ENCODE data around the gene USP24.
A peak's percentile ranks its signal among the peaks of the same experiment; 100 is the strongest.

USP24 gene, protein sequence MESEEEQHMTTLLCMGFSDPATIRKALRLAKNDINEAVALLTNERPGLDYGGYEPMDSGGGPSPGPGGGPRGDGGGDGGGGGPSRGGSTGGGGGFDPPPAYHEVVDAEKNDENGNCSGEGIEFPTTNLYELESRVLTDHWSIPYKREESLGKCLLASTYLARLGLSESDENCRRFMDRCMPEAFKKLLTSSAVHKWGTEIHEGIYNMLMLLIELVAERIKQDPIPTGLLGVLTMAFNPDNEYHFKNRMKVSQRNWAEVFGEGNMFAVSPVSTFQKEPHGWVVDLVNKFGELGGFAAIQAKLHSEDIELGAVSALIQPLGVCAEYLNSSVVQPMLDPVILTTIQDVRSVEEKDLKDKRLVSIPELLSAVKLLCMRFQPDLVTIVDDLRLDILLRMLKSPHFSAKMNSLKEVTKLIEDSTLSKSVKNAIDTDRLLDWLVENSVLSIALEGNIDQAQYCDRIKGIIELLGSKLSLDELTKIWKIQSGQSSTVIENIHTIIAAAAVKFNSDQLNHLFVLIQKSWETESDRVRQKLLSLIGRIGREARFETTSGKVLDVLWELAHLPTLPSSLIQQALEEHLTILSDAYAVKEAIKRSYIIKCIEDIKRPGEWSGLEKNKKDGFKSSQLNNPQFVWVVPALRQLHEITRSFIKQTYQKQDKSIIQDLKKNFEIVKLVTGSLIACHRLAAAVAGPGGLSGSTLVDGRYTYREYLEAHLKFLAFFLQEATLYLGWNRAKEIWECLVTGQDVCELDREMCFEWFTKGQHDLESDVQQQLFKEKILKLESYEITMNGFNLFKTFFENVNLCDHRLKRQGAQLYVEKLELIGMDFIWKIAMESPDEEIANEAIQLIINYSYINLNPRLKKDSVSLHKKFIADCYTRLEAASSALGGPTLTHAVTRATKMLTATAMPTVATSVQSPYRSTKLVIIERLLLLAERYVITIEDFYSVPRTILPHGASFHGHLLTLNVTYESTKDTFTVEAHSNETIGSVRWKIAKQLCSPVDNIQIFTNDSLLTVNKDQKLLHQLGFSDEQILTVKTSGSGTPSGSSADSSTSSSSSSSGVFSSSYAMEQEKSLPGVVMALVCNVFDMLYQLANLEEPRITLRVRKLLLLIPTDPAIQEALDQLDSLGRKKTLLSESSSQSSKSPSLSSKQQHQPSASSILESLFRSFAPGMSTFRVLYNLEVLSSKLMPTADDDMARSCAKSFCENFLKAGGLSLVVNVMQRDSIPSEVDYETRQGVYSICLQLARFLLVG (N-terminal part only)

DNA sequence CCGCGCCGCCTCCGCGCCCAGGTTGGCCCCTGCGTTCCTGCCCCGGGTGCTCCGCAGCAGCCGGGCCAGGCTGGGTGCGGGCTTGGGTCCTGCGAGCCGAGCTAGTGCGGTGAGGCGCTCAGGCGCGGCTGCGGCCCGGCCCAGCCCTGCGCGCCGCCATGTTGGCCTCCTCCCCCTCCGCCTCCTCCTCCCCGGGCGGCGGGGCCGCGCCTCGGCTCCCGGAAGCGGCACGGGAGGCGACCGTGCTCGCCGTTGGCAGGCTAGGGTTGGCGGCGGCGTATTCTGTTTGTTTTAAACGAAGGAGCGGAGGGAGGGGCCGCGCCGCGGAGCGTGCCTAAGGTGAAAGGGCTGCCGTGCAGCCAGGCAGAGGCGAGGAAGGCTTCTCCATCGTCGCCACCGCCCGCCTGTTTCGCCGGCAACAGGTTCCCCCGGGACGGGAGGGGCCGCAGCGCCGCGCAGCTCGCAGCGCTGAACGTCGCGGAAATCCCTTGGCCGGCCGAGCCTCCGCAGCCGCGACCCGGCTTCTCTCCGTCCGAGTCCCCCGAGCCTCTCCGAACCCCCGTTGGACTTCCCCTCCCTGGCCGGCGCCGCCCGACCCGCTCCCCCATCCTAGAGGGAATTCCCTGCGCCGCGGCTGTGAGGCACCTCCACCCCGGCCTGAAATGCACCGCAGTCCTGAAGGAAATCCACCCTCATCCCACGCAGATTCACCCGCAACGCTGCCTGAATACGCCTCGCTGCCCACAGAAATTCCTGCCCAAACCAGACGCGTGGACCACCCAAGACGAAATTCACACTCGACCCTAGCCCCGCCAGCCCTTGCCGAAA lies at the start of gene USP24:
USP24 (minus strand) TSS at position 171 of the 828 bp plus-strand sequence. CDS start 251 bp downstream, outside the sequence.
- peak; percentile 73 for FAIRE-seq

DNA sequence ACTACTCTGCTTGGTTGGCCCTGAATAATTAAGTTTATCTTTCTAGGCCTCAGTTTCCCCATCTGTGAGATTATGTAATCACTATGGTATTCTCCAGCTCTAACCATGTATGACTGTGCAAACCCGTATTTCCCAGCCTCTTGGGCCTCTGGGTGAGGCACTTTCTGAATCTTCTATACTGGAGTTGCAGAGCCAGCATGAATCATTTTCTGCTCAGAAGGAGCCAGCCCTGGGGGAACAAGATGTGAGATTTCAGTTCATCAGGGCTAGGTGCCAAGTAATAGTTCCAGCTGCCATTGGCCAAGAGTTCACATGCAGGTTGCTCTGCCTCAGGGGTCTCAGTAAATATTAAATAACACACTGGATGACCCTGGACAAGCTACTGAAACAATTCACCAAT lies 47.7 kb upstream of the USP24 start:
- DNase-seq (ENCODE audit: insufficient read length, low spot score) (no peak), FAIRE-seq (no peak)

More for the DNA sequence above, at the start of gene USP24:
- DNase-seq (ENCODE audit: insufficient read length, low spot score): peak; percentile 51

DNA sequence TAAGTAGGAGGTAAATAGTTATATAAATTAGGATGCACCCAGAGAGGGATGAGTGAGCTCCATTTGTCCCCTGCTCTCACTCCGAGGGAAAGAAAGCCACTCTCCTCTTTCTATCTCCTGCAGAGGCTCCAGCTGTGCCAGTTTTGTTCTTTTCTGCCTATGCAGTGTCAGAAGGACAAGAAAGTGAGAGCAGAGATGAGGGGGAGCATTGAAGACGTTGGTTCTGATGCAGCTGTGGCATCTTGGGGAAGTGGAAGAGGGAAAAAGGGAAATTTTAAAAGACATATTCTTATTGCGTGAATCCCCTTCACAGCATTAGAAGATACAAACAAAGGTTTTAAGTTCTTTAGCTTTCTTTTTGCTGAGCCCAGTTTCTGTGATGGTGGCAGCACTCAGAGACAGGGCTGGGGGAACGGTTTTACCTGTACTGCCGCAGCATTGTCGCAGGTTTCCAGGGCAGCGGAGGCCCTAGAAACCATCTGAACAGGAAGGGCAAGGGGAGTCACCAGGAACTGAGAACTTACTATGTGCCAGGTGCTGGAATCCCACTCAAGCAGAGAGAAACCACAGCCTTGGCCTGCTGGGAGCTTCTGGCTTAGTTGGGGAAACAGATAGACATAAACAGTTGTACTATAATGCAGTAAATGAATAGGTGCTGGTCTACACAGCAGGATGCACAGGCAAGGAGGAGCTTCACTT lies 44.9 kb upstream of the USP24 start:
- FAIRE-seq (no peak), DNase-seq (ENCODE audit: insufficient read length, low spot score) (no peak)

DNA sequence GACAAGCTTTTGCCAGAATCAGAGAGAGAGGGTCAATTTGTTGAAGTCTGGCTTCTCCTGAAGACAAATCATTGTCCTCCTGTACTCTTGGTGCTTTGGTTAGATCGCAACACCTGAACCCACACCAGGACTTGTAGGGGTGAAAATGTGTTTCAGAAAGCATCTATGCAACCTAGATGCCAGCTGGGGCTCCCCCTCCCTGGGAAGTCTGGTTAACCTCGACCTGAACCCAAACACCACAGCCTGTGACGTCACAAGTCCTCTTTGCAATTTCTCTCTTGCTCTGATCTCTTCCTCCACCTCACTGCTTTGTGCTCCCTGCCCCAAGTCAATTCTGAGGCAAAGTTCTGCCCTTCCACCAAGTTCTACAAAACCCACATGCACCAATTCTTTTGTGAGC lies 42.8 kb upstream of the USP24 start:
- FAIRE-seq: no peak
- DNase-seq (ENCODE audit: insufficient read length, low spot score): no peak

DNA sequence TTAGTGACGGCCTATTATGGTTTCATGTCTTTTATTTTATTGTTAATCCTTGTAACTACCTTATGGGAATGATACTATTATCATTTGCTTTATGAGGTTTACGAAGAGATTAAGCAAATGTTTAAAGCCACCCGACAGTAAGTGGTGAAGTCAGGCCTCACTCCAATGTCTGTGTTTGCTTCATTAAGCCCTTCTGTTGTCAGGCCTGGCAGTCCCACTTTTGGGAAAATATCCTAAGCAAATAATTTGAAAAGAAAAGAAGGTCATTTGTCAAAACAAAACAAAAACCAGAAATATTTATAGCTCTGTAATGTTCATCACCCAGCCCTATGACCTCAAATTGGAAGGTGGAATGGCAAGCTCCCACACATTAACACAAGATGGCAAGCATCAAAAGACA lies 40.7 kb upstream of the USP24 start:
- no peak for DNase-seq (ENCODE audit: insufficient read length, low spot score)
- no peak for FAIRE-seq

DNA sequence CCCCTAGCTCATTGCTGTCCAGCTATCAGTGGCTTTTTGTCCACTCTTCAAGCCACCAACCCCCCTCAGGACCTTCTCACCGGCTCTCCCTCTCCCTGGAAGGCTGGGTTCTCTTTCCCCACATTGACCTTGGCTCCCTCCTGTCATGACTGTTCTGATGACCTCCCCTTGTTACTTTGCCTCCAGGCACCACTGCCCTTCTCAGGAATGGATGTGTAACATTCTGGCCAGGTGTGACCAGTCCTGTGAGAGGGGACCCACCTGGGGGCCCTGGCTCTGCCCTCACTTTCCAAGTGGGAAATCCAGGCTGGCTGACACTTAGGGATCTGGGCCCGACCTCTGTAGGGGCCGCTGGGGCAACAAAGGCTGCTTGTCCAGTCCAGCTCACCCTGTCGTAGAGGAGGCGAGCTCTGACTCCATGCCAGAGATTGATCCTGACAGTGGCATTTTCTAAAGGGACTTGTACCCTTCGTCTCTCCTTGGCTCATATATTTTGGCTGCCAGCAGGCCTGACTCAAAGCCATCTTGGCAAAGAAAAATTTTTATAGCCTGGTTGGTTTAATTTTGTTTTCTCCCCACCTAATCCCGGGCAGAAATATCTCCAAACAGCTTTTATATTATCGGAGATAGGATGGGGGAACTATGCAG lies 37.9 kb upstream of the USP24 start:
- DNase-seq (ENCODE audit: insufficient read length, low spot score): no peak
- no peak for FAIRE-seq

DNA sequence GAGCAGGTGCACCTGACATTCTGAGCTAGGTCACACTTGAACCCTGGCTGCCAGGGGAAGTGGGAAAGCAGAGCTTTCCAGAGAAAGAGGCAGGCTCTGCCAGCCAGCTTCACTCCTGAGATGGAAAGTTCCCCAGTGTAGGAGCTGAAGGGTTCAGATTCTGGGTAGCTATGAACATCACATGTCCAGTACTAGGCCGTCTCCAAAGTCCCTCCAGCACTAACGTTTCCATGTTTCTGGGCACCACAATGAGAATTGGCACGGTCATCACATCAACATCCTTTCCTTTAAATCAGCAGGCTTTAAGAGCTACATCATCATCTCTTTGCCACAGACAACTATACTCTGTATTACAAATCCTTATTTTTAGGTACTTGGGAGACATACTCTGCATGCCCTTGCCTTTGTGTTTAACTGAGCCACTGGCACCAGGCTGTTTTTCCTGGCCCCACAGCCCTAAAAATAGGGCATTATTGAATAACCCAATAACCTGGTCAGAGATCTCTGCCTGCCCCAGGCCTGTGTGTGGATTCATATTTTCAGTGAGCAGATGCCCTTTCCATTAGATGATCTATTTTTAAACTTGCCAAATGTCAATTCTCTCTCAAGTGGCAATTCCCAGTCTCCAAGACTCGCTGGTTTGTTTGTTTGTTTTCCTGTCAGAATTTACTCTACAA lies 35.4 kb upstream of the USP24 start:
- no peak for FAIRE-seq
- DNase-seq (ENCODE audit: insufficient read length, low spot score): no peak

DNA sequence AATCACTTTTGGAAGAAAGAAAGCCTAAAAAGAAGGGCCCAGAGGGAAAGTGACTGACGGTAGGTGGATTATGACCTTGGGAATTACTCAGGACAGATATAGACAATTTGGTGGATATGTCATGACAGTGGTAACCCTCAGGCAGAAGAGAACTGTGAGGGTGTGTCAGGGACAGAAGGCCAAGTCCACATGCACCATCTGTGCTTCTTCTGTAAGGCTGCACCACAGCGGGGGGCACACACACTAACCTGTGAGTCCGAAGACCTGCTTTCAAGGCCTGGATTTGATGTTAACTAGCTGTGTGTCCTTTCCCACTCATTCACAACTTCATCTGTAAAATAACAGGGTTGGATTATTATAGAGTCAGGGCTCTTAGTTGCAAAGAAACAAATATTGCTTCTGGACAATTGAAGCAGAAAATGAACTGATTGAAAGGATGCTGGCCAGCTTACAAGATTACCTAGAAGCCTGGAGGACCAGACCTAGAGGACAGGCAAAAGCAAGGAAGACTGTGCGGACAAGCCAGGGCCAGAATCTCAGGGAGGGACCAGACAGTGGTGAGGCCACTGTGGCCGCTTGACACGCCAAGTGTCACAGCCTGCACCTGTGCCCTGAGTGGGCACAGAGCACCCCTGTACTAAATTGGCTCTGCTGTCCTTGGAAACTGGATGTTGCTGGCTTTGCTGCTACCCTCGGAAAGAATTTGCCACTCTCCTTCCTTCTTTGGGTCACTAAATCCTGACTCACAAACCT lies 34.7 kb upstream of the USP24 start:
- FAIRE-seq: no peak

DNA sequence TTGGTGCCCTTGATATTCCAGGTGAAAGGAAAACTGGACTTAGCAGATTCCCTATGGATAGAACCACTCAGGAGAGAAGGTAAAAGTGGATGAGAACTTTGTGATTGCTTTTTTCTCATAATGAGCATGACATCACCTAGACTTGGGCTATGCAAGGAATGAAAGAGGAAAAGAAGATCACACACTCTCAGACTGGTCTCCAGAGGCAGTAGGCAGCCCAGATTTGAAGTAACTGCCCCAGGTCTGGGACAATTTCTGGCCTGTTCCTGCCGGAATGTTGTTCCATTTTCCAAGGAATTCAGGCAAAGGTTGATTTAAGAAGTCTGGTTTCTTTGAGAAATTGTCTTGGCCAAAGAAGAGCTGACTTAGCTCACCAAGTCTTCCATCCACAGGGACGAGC lies 31.7 kb upstream of the USP24 start:
- DNase-seq (ENCODE audit: insufficient read length, low spot score) (no peak), FAIRE-seq (no peak)

More for the DNA sequence above, 34.7 kb upstream of the USP24 start:
- DNase-seq (ENCODE audit: insufficient read length, low spot score): no peak

DNA sequence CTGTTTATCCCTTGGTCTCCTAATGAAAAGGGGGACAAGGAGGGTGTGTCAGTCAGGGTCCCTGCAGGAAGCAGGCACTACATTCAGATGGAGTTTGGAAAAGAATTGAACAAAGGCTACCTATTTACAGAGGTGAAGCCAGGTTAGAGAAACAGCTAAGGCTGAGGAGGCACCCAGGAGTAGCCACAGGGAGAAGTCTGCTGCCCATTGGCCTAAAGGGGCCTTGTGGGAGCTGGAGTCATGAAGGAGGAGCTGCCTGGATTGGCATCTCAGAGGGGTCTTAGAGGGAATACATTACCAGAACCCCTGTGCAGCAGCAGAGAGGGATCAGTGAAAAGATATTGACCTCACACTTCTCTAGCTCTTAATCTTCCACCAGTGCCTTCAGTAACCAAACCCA lies 31.2 kb upstream of the USP24 start:
- DNase-seq (ENCODE audit: insufficient read length, low spot score) (no peak), FAIRE-seq (no peak)

DNA sequence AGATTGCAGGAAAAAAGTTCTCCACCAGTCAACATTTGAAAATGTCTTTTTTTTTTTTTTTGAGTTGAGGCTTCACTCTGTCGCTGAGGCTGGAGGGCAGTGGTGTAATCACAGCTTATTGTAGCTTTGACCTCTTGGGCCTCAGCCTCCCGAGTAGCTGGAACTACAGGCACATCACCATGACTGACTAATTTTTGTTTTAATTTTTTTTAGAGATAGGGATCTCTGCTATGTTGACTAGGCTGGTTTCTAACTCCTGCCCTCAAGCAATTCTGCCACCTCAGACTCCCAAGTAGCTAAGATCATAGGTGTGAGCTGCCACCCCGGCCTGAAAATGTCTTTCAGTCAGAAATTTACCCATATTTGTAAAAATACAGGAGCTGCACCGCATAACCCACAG lies 30.6 kb upstream of the USP24 start:
- no peak for DNase-seq (ENCODE audit: insufficient read length, low spot score)
- FAIRE-seq: no peak

DNA sequence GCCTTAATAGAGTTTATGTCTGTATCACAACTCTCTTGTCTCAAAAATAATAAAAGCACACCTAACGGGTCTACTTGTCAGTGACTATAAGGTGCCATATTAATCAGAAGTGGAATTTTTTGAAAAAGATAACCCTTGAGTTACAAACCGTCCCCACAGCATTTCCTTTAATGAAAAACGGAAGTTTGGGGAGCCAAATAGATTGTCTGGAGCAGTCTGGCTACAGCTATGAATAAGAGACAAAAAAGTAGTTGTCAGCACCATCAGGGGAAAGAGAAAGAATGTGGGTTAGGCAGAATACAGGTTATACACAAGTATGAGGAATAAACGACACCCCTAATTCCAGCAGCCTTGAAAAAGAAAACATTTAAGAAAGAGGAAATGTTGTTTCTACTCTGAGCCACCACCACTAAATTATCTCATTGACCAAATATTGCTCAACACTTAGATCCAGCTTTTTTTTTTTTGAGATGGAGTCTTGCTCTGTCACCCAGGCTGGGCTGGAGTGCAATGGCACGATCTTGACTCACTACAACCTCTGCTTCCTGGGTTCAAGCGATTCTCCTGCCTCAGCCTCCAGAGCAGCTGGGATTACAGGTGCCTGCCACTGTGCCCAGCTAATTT lies 29.4 kb upstream of the USP24 start:
- DNase-seq (ENCODE audit: insufficient read length, low spot score): no peak
- FAIRE-seq: no peak

DNA sequence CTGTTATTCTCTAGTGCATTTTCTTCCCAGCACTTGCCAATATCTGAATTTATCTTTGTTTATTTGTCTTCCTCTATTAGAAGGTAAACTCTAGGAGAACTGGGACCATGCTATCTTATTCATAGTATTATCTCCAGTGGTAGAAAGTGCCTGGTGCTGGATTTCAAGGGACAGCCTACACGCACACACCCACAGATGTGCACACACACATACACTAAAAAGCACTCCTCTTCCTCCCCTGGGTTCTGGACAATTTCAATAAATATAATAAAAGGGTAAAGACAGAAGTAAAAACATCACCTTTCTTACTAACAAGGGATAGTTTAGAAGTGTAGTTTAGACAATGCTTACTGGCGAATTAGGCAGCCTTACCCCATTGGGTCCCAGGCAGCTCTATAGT lies 28.5 kb upstream of the USP24 start:
- no peak for FAIRE-seq
- no peak for DNase-seq (ENCODE audit: insufficient read length, low spot score)

DNA sequence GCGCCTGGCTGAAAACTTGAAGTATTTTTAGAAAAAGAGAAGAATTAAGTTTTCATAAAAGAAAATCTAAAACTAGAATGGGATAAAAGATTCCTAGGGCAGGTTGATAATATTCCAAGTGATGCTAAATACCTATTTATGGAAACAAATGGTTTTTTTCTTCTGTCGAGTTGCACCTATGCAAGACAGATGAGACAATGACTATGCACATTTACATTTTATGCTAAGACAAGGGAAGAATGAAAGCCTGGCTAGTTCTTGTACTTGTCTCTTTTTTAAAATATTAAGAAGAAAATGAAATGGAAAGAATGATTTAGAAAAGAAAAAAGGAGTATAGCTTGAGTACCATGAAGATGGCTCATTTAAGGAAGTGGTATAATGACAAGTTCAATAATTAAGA lies 24.4 kb upstream of the USP24 start:
- FAIRE-seq (no peak), DNase-seq (ENCODE audit: insufficient read length, low spot score) (no peak)

DNA sequence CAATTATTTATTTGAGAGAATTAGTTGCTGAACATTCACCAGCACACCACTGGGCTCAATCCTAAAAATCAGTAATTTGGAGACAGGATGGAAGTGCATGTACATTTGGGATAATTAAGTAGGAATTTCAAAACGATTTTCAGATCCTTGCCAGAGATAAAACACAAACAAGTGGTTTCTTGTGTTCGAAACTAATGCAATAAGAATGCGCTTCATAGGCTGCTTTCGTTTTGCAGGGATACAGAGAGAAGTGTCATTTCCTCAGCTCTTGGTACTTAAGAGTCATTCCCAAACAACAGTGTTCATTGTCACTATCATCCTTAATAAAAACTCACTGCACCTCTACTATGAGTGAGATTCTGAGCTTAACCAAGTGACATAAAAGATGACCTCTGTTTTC lies 20.6 kb upstream of the USP24 start:
- FAIRE-seq: no peak
- DNase-seq (ENCODE audit: insufficient read length, low spot score): peak; percentile 66

DNA sequence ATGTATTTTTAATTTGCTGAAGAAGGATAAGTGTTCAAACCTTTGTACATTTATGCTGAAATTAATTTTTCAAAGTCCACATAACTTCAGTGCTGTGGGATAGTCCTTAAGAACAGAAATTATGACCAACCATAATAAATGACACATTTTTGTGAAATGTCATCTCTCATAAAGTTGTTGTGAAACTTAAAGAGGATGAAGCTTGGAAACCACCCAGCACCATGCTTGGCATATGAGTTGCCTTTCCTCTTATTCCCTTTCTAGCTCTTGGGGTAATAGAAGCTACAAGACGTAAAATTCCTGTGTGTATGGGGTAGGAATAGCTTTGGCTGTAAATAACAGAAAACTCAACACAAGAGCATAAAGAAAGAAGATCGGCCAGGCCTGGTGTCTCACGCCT lies 18.9 kb upstream of the USP24 start:
- FAIRE-seq (no peak), DNase-seq (ENCODE audit: insufficient read length, low spot score) (no peak)

DNA sequence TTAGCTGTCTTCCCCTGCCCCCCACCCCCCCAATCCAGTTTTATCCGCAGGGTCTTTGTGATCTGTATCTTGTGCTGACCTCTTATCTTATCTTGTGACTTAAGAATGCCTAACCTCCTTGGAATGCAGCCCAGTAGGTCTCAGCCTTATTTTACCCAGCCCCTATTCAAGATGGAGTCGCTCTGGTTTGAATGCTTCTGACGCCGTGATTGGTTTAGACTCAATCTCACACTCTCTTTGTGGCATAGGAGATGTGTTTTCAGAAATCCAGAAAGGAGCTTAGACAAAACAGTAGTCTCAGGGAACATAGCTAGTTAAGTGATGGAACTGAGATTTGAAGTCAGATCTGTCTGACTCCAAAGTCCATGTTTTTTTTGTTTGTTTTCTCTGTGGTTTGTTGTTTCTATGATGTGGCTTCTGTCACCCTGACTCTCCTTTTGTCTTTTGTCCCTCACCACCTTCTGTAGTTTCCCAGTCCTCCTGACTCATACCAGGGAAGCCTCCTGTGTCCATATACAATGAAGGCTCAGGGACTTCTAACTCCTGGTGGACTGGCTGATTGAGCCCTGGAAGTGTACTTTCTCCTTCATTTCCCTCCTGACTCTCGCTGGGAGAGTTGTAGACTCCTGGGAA lies 18.1 kb upstream of the USP24 start:
- DNase-seq (ENCODE audit: insufficient read length, low spot score) (no peak), FAIRE-seq (no peak)

Data from HTR-8/SVneo (cell line).